T-helper 1 cell treated with Interleukin-12 subunit alpha and Interleukin-12 subunit beta and Interleukin-4 antibody, amounts not matched to agents 30 μg/mL and 1 μg/mL, for 36 hours (primary cell): Measurements from ENCODE around the gene RELT.

Source experiments
- H3K27ac Mint-ChIP-seq: one replicate; pipeline ENCODE4 v1.8.0; 2021; ENCODE audit warnings: mild to moderate bottlenecking, mixed read lengths
- H3K27me3 Mint-ChIP-seq: one replicate; pipeline ENCODE4 v1.8.0; 2021; ENCODE audit warnings: low read depth, mixed read lengths
- H3K36me3 Mint-ChIP-seq: one replicate; pipeline ENCODE4 v1.8.0; 2021; ENCODE audit warnings: low read depth, mixed read lengths
- H3K4me1 Mint-ChIP-seq: one replicate; pipeline ENCODE4 v1.8.0; 2021; ENCODE audit warnings: low read depth, mixed read lengths
- H3K4me3 Mint-ChIP-seq: one replicate; pipeline ENCODE4 v1.8.0; 2021; ENCODE audit warnings: mild to moderate bottlenecking, moderate library complexity, mixed read lengths
- H3K9me3 Mint-ChIP-seq: one replicate; pipeline ENCODE4 v1.8.0; 2021; ENCODE audit warnings: mixed read lengths

RELT gene

GRCh38 chr11:73376160-73376802 lies at the start of gene RELT:
TSS of gene RELT (plus strand) at chr11:73376399. CDS start at chr11:73389137, 12,738 bp downstream.
- no peaks in the 10 kb centered on the region for H3K27me3 Mint-ChIP-seq
- no peaks in the 10 kb centered on the region for H3K9me3 Mint-ChIP-seq
- peak within 1 kb of the TSS; percentile 97 for H3K4me3 Mint-ChIP-seq
- H3K4me1 Mint-ChIP-seq = peaks cover 32% of the 10 kb centered on the region
- peaks cover 6% of the 10 kb centered on the region for H3K36me3 Mint-ChIP-seq
- H3K27ac Mint-ChIP-seq = peak within 1 kb of the TSS; percentile 99

GRCh38 chr11:73326929-73327811 lies 49.0 kb upstream of the RELT start:
- Mint-ChIP-seq H3K4me3 (no peak overlapping the region), H3K4me1 (no peaks in the 10 kb centered on the region), H3K27ac (no peak overlapping the region), H3K9me3 (no peaks in the 10 kb centered on the region), H3K27me3 (peaks cover 7% of the 10 kb centered on the region), H3K36me3 (no peaks in the 10 kb centered on the region)

DNA sequence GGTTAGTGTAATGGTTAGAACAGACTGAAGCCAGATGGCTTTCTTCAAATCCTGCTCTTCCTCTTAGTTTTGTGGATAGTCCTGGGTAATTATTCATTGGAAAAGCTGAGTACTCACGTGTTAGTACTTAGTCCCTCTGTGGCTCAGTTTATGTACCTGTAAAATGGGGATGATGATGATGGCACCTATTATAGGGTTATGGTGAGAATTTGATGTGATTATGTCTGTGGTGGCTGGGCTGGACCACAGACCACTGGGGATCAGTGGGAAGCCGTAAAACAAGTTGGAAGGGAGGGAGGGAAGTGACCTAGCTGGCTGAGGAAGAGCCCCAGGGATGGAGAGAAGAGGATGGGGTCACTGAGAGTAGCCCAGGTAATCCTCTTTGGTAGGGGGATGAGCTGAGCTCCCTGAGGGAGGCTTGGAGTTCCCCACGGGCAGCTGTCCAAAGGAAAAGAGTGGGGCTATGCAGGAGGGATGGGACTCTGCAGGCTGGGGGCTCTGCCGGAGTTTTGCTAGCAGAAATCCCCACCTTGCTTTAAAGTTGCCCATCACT lies 48.3 kb upstream of the RELT start:
- Mint-ChIP-seq H3K4me1 (no peaks in the 10 kb centered on the region), H3K36me3 (no peaks in the 10 kb centered on the region), H3K27me3 (peaks cover 4% of the 10 kb centered on the region), H3K4me3 (no peak overlapping the region), H3K27ac (no peak overlapping the region), H3K9me3 (no peaks in the 10 kb centered on the region)

DNA sequence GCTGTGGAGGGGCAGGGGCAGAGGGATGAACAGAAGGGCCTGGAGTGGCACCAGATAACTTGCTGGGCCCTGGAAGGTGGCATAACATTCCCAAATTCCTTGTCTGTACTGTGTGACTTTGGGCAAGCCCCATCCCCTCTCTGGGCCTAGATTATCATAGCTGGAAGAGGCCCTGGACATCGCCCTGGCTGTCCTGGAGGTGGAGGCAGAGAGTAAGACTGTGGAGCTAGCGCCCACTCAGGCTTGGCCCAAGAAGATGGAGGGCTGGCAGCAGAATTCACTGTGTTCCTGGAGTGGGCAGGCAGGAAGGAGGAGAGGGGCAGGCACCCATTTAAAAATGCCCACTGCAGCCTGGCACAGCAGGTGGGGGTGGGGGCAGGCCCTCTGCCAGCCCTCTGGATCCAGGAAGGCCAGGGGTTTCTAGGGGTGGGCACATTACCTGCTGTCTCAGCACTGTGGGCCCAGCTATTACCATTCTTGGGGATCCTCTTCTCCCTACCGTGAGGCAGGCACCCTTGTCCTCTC lies 45.6 kb upstream of the RELT start:
- H3K4me3 Mint-ChIP-seq = no peak overlapping the region
- no peaks in the 10 kb centered on the region for H3K4me1 Mint-ChIP-seq
- H3K27me3 Mint-ChIP-seq = peaks cover 4% of the 10 kb centered on the region
- H3K36me3 Mint-ChIP-seq = no peaks in the 10 kb centered on the region
- H3K27ac Mint-ChIP-seq = no peak overlapping the region
- H3K9me3 Mint-ChIP-seq = no peaks in the 10 kb centered on the region

DNA sequence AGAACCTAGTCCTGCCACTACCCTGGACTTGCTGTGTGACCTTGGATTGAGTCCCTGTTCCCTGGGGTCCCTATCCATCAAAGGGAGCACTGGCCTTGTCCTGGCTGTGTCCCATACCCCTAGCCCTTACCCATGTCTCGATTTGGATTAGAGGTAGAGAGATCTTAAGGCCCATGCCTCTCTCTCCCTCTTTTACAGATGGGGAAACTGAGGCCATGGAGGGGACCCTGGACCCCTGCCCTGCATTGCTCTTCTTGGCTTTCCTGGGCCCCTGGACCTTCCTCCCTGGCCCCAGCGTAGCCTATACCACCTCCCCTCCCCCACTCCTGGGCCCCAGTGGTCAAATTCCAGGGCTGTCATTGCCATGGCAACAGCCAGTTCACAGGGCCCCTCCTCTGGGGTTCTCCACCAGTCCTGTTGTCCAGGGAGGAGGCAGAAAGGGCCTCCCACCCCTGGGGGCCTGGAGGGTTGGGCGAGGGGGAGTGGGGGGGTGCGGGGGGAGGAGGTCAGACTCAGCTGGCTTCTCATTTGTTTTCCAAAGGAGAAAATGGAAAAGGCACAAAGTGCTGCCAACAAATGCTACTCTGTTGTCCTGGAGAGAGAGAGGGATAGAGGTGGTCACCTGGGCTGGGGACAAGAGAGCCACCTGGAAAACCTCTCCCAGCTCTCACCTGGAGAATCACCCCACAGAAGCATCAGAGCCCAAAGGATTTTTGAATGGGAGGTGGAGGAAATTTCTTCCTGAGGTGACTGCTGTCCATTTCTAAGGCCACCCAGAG lies 44.9 kb upstream of the RELT start:
- Mint-ChIP-seq H3K36me3 (no peaks in the 10 kb centered on the region), H3K27ac (no peak overlapping the region), H3K27me3 (peaks cover 4% of the 10 kb centered on the region), H3K4me1 (no peaks in the 10 kb centered on the region), H3K9me3 (no peaks in the 10 kb centered on the region), H3K4me3 (no peak overlapping the region)

DNA sequence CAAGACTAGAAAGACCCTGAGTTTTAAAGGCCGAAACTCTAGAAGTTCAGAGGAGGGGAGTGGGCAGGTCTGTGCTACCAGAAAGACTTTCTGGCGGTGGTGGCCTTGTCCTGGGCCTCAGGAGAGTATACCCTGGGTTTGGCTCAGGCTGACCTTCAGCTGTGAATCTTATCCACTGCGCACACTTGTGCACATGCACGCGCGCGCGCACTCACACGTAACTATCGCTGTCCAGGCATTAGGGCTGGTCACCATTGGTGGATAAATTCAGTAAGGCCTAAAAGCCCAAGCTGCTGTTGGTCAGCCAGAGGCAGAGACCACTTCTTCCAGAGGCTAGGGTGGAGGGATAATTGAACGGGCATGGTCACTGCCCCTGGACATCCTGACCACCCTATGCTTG lies 43.0 kb upstream of the RELT start:
- Mint-ChIP-seq H3K27me3 (peaks cover 4% of the 10 kb centered on the region), H3K4me3 (no peak overlapping the region), H3K9me3 (no peaks in the 10 kb centered on the region), H3K27ac (no peak overlapping the region), H3K4me1 (no peaks in the 10 kb centered on the region), H3K36me3 (no peaks in the 10 kb centered on the region)

GRCh38 chr11:73333640-73334383 lies 42.4 kb upstream of the RELT start:
- Mint-ChIP-seq H3K27me3 (peaks cover 4% of the 10 kb centered on the region), H3K9me3 (no peaks in the 10 kb centered on the region), H3K4me3 (no peak overlapping the region), H3K4me1 (no peaks in the 10 kb centered on the region), H3K27ac (no peak overlapping the region), H3K36me3 (no peaks in the 10 kb centered on the region)

GRCh38 chr11:73334384-73335203 lies 41.6 kb upstream of the RELT start:
- Mint-ChIP-seq H3K4me1 (no peaks in the 10 kb centered on the region), H3K4me3 (no peak overlapping the region), H3K9me3 (no peaks in the 10 kb centered on the region), H3K36me3 (no peaks in the 10 kb centered on the region), H3K27me3 (peaks cover 4% of the 10 kb centered on the region), H3K27ac (no peak overlapping the region)

DNA sequence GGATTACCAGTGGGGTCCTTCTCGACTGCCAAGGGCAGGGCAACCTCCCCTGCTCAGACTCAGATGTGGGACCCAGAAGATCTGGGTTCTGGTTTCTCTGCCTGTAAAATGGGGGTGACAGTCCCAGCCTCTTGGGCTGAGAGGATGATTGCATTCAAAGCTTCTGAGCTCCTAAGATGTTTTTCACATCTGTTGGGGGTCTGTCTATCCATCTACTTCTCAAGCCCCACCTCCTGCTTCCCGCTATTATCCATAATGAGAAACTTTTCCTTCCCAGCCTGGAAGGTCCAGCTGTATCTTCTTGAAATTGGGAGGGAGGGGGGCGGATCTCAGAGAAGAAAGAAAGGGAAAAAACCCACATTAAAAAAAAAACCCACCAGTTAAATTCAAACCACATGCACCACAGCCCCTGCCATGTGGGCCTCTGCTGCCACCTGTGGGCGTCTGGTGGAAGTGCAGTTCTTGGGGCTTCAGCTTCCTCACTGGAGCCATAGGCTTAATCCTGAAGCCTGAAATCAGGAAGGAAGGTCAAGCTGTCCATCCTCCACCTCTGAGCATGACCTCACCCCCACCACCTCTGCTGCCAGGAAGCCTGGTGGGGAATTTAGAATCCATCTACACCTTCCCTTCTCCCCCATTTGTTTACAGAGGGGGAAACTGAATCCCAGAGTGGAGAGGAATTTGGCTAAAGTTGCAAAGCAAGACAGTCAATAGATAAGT lies 40.8 kb upstream of the RELT start:
- no peaks in the 10 kb centered on the region for H3K27me3 Mint-ChIP-seq
- H3K4me3 Mint-ChIP-seq = no peak overlapping the region
- H3K4me1 Mint-ChIP-seq = no peaks in the 10 kb centered on the region
- H3K36me3 Mint-ChIP-seq = no peaks in the 10 kb centered on the region
- H3K27ac Mint-ChIP-seq = no peak overlapping the region
- no peaks in the 10 kb centered on the region for H3K9me3 Mint-ChIP-seq

DNA sequence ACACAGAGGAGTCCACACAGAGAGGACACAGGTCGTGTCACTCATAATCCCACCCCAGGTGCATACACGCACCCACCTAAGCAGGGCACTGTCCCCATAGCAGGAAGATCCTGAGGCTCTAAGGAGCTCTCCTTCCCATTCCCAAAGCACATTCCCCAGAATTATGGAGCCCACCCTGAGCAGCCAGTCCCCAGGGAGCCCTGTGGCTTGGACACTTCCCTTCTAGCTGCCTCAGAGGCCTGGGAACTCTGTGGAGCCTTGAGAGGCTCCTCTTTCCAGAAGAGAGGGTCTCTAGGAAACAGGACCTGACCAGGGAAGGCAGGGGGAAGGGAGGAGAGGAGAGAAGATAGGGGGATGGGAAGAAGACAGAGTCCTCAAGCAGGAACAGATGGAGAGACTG lies 38.4 kb upstream of the RELT start:
- H3K27me3 Mint-ChIP-seq = peaks cover 4% of the 10 kb centered on the region
- H3K36me3 Mint-ChIP-seq = no peaks in the 10 kb centered on the region
- H3K4me3 Mint-ChIP-seq = no peak overlapping the region
- H3K4me1 Mint-ChIP-seq = no peaks in the 10 kb centered on the region
- no peak overlapping the region for H3K27ac Mint-ChIP-seq
- H3K9me3 Mint-ChIP-seq = no peaks in the 10 kb centered on the region

DNA sequence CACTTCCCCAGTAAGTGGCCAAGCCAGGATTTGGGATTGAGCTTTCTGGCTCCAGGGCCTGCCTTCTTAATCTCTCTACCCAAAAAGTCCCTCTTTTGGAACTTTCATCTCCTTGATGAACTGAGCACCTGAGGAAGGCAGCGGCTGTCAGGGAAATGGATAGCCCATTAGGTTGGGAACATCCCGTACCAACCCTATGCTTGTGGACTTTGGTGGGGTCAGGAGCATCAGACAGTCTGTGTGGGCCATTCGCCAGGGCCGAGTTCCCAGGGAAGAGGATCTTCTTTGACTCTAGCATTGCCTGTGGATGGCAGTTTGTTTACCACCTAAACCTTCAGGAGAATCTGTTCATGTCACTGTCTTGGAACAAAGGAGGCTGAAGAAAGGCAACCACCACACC lies 37.9 kb upstream of the RELT start:
- H3K27me3 Mint-ChIP-seq = peaks cover 4% of the 10 kb centered on the region
- H3K36me3 Mint-ChIP-seq = no peaks in the 10 kb centered on the region

GRCh38 chr11:73340164-73340563 lies 36.0 kb upstream of the RELT start:
- peaks cover 4% of the 10 kb centered on the region for H3K27me3 Mint-ChIP-seq
- no peaks in the 10 kb centered on the region for H3K36me3 Mint-ChIP-seq
- no peaks in the 10 kb centered on the region for H3K4me1 Mint-ChIP-seq
- H3K4me3 Mint-ChIP-seq = no peak overlapping the region
- H3K9me3 Mint-ChIP-seq = no peaks in the 10 kb centered on the region
- no peak overlapping the region for H3K27ac Mint-ChIP-seq

More for the DNA sequence above, 37.9 kb upstream of the RELT start:
- Mint-ChIP-seq H3K9me3 (no peaks in the 10 kb centered on the region), H3K4me3 (no peak overlapping the region), H3K27ac (no peak overlapping the region), H3K4me1 (no peaks in the 10 kb centered on the region)

DNA sequence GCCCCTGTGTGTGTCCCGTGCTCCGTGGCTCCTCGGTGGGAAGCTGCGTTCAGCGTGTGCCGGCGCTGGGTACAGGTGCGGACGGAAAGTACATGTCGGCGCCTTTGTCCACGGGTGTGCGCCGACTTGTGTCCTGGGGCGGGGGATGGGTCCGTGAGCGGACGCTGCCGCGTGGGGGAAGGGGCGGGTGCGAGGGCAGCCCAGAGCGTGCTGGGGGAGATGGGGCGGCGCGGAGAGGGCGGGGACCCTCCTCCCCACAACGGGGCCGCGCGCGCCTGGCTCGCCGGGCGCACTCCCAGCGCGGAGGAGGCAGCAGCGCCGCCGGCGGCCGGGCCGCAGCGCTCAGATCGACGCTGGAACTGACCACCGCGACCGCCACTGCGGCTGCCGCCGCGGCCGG lies 33.6 kb upstream of the RELT start:
- Mint-ChIP-seq H3K4me3 (no peak overlapping the region), H3K27me3 (peaks cover 4% of the 10 kb centered on the region), H3K9me3 (no peaks in the 10 kb centered on the region), H3K27ac (no peak overlapping the region), H3K4me1 (no peaks in the 10 kb centered on the region), H3K36me3 (no peaks in the 10 kb centered on the region)
